H1 (cell line): Measurements from ENCODE around the gene HLA-E. TPM values are rescaled to one million over a fixed set of nuclear protein-coding genes. Genes with fewer than 3 reads are reported as not detected.

Source experiments
- CTCF ChIA-PET: fragments of 300-600 bp; sonication (Branson Sonifier 250); formaldehyde crosslinking; loops from one replicate; lab custom pipeline; 2021; ENCODE audit not compliant: partially characterized antibody; lab: Charles Lee
- POLR2A ChIA-PET: fragments of 300-600 bp; sonication (Branson Sonifier 250); formaldehyde crosslinking; loops from one replicate; lab custom pipeline; 2021; ENCODE audit warnings: inconsistent platforms; ENCODE audit not compliant: partially characterized antibody; lab: Charles Lee
- DNase-seq, 2 experiments: peaks; one replicate each; pipeline versions ENCODE4 v3.0.0 to v3.0.0-alpha.2; 2010 to 2022; ENCODE audit warnings: low spot score in 2 of 2, low read depth in 1 of 2, mixed read lengths in 1 of 2
- FAIRE-seq: peaks from 2 replicates; lab custom pipeline; 2011; peaks lifted over from hg19 to GRCh38; lab: Jason Lieb, UNC
- H2AFZ ChIP-seq: 2 replicates; pipeline ENCODE4 v1.8.1; 2012; ENCODE audit warnings: low read length, inconsistent platforms
- H2AK5ac ChIP-seq: 2 replicates; pipeline ENCODE4 v1.6.1; 2013; ENCODE audit warnings: low read depth, low read length
- H2BK120ac ChIP-seq: replicated peaks from 2 replicates; pipeline ENCODE3; 2013; ENCODE audit warnings: low read depth, low read length, inconsistent platforms
- H2BK12ac ChIP-seq: 2 replicates; pipeline ENCODE4 v1.6.1; 2013; ENCODE audit warnings: low read depth, low read length
- H2BK15ac ChIP-seq: 2 replicates; pipeline ENCODE4 v1.6.1; 2013; ENCODE audit warnings: low read length
- H2BK20ac ChIP-seq: 2 replicates; pipeline ENCODE4 v1.6.1; 2013; ENCODE audit warnings: low read length
- H2BK5ac ChIP-seq: 2 replicates; pipeline ENCODE4 v1.6.1; 2013; ENCODE audit warnings: low read depth, low read length
- H3K14ac ChIP-seq: 2 replicates; pipeline ENCODE4 v1.6.1; 2013; ENCODE audit warnings: inconsistent platforms; ENCODE audit not compliant: insufficient read length
- H3K18ac ChIP-seq: 2 replicates; pipeline ENCODE4 v1.6.1; 2013; ENCODE audit warnings: low read length; ENCODE audit errors: extremely low read depth
- H3K23ac ChIP-seq: 2 replicates; pipeline ENCODE4 v1.6.1; 2013; ENCODE audit warnings: inconsistent platforms; ENCODE audit not compliant: insufficient read length
- H3K23me2 ChIP-seq: 2 replicates; pipeline ENCODE4 v1.6.1; 2013; ENCODE audit warnings: low read depth, low read length
- H3K27ac ChIP-seq: 2 replicates; pipeline ENCODE4 v1.6.1; 2011; ENCODE audit warnings: low read depth, low read length, inconsistent platforms
- H3K27me3 ChIP-seq, 4 experiments: replicated peaks in 1 of 4; 1 replicate in 1 of 4; 2 replicates in 3 of 4; pipeline versions ENCODE4 v1.6.1 to v1.8.1; 2011 to 2013; ENCODE audit warnings: low read length in 3 of 4, mild to moderate bottlenecking in 3 of 4, inconsistent platforms in 2 of 4, mixed read lengths in 2 of 4, moderate library complexity in 1 of 4; ENCODE audit not compliant: control insufficient read depth in 3 of 4, insufficient read depth in 3 of 4; ENCODE audit errors: extremely low read depth in 1 of 4
- H3K36me3 ChIP-seq, 4 experiments: 2 replicates each; pipeline versions ENCODE4 v1.6.1 to v1.8.1; 2011 to 2013; ENCODE audit warnings: mild to moderate bottlenecking in 4 of 4, low read length in 3 of 4, moderate library complexity in 2 of 4, control low read depth in 1 of 4, inconsistent platforms in 1 of 4; ENCODE audit not compliant: insufficient read depth in 4 of 4, control insufficient read depth in 2 of 4
- H3K4ac ChIP-seq: replicated peaks from 2 replicates; pipeline ENCODE3; 2013; ENCODE audit warnings: low read length, low read depth, mixed read lengths, inconsistent platforms; ENCODE audit not compliant: insufficient read length
- H3K4me1 ChIP-seq, 4 experiments: replicated peaks in 1 of 4; 1 replicate in 1 of 4; 2 replicates in 3 of 4; pipeline versions ENCODE4 v1.6.1 to v1.8.1; 2011 to 2013; ENCODE audit warnings: low read length in 3 of 4, inconsistent platforms in 2 of 4, mixed read lengths in 1 of 4; ENCODE audit not compliant: insufficient read depth in 4 of 4, control insufficient read depth in 3 of 4
- H3K4me2 ChIP-seq, 2 experiments: 2 replicates each; pipeline versions ENCODE4 v1.6.1 to v1.8.1; 2011 to 2013; ENCODE audit warnings: low read depth in 2 of 2, low read length in 2 of 2, control low read depth in 1 of 2, inconsistent platforms in 1 of 2, mild to moderate bottlenecking in 1 of 2; ENCODE audit not compliant: insufficient read depth in 1 of 2
- H3K4me3 ChIP-seq, 4 experiments: fragments of 200-600, 300-600 bp in 1 of 4; sonication (generic), shearing (Covaris generic), sonication (Bioruptor Twin) in 1 of 4; 2 replicates each; pipeline versions ENCODE4 v1.5.1 to v1.8.1; 2011 to 2016; ENCODE audit warnings: low read length in 4 of 4, low read depth in 3 of 4, control low read depth in 2 of 4, inconsistent platforms in 2 of 4, mild to moderate bottlenecking in 2 of 4, mixed read lengths in 1 of 4, moderate library complexity in 1 of 4; ENCODE audit not compliant: insufficient read depth in 2 of 4; ENCODE audit errors: extremely low read depth in 1 of 4
- H3K56ac ChIP-seq: replicated peaks from 2 replicates; pipeline ENCODE3; 2013; ENCODE audit warnings: low read depth, mild to moderate bottlenecking, mixed read lengths, low read length, inconsistent platforms; ENCODE audit not compliant: insufficient read length
- H3K79me1 ChIP-seq: 2 replicates; pipeline ENCODE4 v1.6.1; 2013; ENCODE audit warnings: low read depth, low read length, control low read depth
- H3K79me2 ChIP-seq, 2 experiments: 2 replicates each; pipeline versions ENCODE4 v1.6.1 to v1.8.1; 2012 to 2013; ENCODE audit warnings: low read length in 2 of 2, mild to moderate bottlenecking in 2 of 2, inconsistent platforms in 1 of 2; ENCODE audit not compliant: insufficient read depth in 2 of 2, control insufficient read depth in 1 of 2
- H3K9ac ChIP-seq, 4 experiments: replicated peaks in 1 of 4; 1 replicate in 1 of 4; 2 replicates in 3 of 4; pipeline versions ENCODE4 v1.6.1 to v1.8.1; 2011 to 2013; ENCODE audit warnings: low read depth in 3 of 4, low read length in 3 of 4, control low read depth in 2 of 4, mild to moderate bottlenecking in 2 of 4, moderate library complexity in 2 of 4, inconsistent platforms in 1 of 4; ENCODE audit errors: extremely low read depth in 1 of 4
- H3K9me3 ChIP-seq, 2 experiments: 2 replicates each; pipeline versions ENCODE4 v1.6.1 to v1.8.1; 2012 to 2013; ENCODE audit warnings: mild to moderate bottlenecking in 2 of 2, moderate library complexity in 2 of 2, control low read depth in 1 of 2, inconsistent platforms in 1 of 2, low read depth in 1 of 2, low read length in 1 of 2, mixed read lengths in 1 of 2; ENCODE audit not compliant: insufficient read depth in 2 of 2
- H4K20me1 ChIP-seq, 2 experiments: replicated peaks in 1 of 2; 2 replicates each; pipeline versions ENCODE3 to v1.8.1; 2011 to 2013; ENCODE audit warnings: inconsistent platforms in 2 of 2, low read length in 2 of 2, mild to moderate bottlenecking in 1 of 2; ENCODE audit not compliant: insufficient read depth in 2 of 2, control insufficient read depth in 1 of 2
- H4K5ac ChIP-seq: 2 replicates; pipeline ENCODE4 v1.6.1; 2013; ENCODE audit warnings: low read length, low read depth, mixed read lengths, inconsistent platforms; ENCODE audit not compliant: insufficient read length
- H4K8ac ChIP-seq: 2 replicates; pipeline ENCODE4 v1.8.0; 2013; ENCODE audit warnings: mild to moderate bottlenecking, moderate library complexity, low read length, inconsistent platforms; ENCODE audit not compliant: insufficient read depth; ENCODE audit errors: extremely low read depth
- H4K91ac ChIP-seq: replicated peaks from 2 replicates; pipeline ENCODE3; 2013; ENCODE audit warnings: low read length, mixed read lengths, inconsistent platforms; ENCODE audit not compliant: insufficient read length
- BACH1 ChIP-seq: IDR thresholded peaks from 2 replicates; pipeline ENCODE4 v1.6.1; 2012; ENCODE audit warnings: low read length, improper control_type of control experiment
- BCL11A ChIP-seq, 2 experiments: IDR thresholded peaks; one replicate each; pipeline ENCODE4 v1.6.1; 2011; ENCODE audit warnings: low read depth in 2 of 2, low read length in 2 of 2, mild to moderate bottlenecking in 2 of 2
- CBX8 ChIP-seq: fragments of 300-800, 300-1000 bp; sonication (generic); IDR thresholded peaks from 2 replicates; pipeline ENCODE4 v1.7.1; 2016; ENCODE audit warnings: low read depth, low read length, borderline replicate concordance
- E2F6 ChIP-seq: IDR thresholded peaks from 2 replicates; pipeline ENCODE4 v1.6.1; 2012; ENCODE audit warnings: inconsistent platforms
- EP300 ChIP-seq, 2 experiments: IDR thresholded peaks; 1 replicate in 1 of 2; 2 replicates in 1 of 2; pipeline ENCODE4 v1.6.1; 2011 to 2012; ENCODE audit warnings: low read depth in 2 of 2, low read length in 2 of 2, mild to moderate bottlenecking in 2 of 2, borderline replicate concordance in 1 of 2, inconsistent platforms in 1 of 2, moderate library complexity in 1 of 2
- POLR2AphosphoS5 ChIP-seq: IDR thresholded peaks from 2 replicates; pipeline ENCODE4 v1.6.1; 2011; ENCODE audit warnings: low read depth, low read length
- RAD21 ChIP-seq, 2 experiments: IDR thresholded peaks in 1 of 2; conservative IDR thresholded peaks in 1 of 2; 2 replicates each; pipeline ENCODE4 v1.6.1; 2011; ENCODE audit warnings: low read depth in 2 of 2, low read length in 2 of 2, improper control_type of control experiment in 1 of 2, inconsistent platforms in 1 of 2, mild to moderate bottlenecking in 1 of 2, moderate library complexity in 1 of 2
- SAP30 ChIP-seq: fragments of 300-600 bp; sonication (generic); IDR thresholded peaks from 2 replicates; pipeline ENCODE4 v1.7.1; 2012; ENCODE audit warnings: low read length, moderate library complexity, mild to moderate bottlenecking, inconsistent platforms; ENCODE audit not compliant: insufficient read depth, insufficient replicate concordance
- SP2 ChIP-seq: IDR thresholded peaks from 2 replicates; pipeline ENCODE4 v1.6.1; 2012; ENCODE audit warnings: mild to moderate bottlenecking, low read length, inconsistent platforms
- SUZ12 ChIP-seq: fragments of 200-600 bp; sonication (generic); IDR thresholded peaks from 2 replicates; pipeline ENCODE4 v1.6.1; 2012; ENCODE audit warnings: mild to moderate bottlenecking, inconsistent platforms, low read length, moderate library complexity, mixed read lengths
- ZNF274 ChIP-seq: IDR thresholded peaks from 2 replicates; pipeline ENCODE4 v1.7.0; 2012; ENCODE audit warnings: low read length, borderline replicate concordance; ENCODE audit errors: extremely low read depth
- WGBS, 2 experiments: shearing (Covaris generic) in 1 of 2; methylation state at CpG; one replicate each; pipeline versions ENCODE4 v1.1.6 to v1.1.7; 2013 to 2015; ENCODE audit warnings: low lambda C conversion rate in 2 of 2, mixed read lengths in 2 of 2, inconsistent platforms in 1 of 2, low coverage in 1 of 2, missing lambda C conversion rate in 1 of 2; ENCODE audit not compliant: insufficient replicate concordance in 2 of 2, insufficient coverage in 1 of 2, insufficient read length in 1 of 2; ENCODE audit errors: extremely low coverage in 1 of 2, missing lambda C conversion rate in 1 of 2; 5-methylcytosine and 5-hydroxymethylcytosine counted together
- polyA plus RNA-seq, 7 experiments: library from polyadenylated mRNA; depleted of rRNA in 3 of 7; stranded (reverse) in 5 of 7; unstranded in 2 of 7; fragments of >200 nt in 5 of 7; fragments of 200-250 nt in 2 of 7; gene quantifications; 1 replicate in 5 of 7; 2 replicates in 1 of 7; 4 replicates in 1 of 7; pipeline versions ENCODE4 v1.2.1 to v1.2.3, GENCODE V29; 2011 to 2013; ENCODE audit warnings: missing spikeins in 2 of 7, mixed read lengths in 2 of 7
- total RNA-seq: library from RNA; stranded (reverse); fragmentation: NEBNext Ultra II Directional; extraction: Animal tissue kit (Norgen Biotek cat#: 25700); gene quantifications from 2 replicates; pipeline ENCODE4 v1.2.1, GENCODE V29; 2021
- TF ChIP-seq, protein P1 (sequence below): IDR thresholded peaks from 2 replicates; pipeline ENCODE4 v1.6.1; 2011; ENCODE audit warnings: low read depth, mild to moderate bottlenecking, low read length; ENCODE audit not compliant: insufficient read depth

The HLA-E gene
- total and polyA plus RNA-seq, 2 of the 8 experiments (the other 6 are each of a cell fraction or from before 2014, with no cell fraction given): 20.2 to 28.0 TPM

DNA sequence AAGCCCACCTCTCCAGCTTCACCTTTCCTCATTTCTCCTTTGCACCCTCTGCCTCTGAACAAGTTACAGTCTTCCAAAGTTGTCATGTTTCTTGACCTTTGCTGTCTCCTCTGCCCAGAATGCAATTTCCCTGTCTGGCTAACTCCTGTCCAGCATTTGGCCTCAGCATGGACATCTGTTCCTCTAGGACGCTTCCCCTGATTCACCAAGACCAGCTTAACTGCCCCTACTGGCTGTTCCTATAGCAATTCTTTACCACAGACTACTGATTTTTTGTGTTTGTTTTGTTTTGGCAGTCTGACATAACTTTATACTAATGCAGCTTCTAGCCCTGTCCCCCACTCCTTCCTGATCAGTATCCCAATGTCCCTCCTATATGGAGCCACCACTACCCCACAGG lies 53.6 kb downstream of the HLA-E start:
- Histone ChIP-seq H3K4me3 (no peak overlapping the region), H3K23ac (no peak overlapping the region), H3K79me1 (no peaks in the 10 kb centered on the region), H3K9me3 (no peaks in the 10 kb centered on the region), H4K20me1 (peaks cover 0 to 2% of the 10 kb centered on the region in 2 experiments), H2BK120ac (no peak overlapping the region), H3K36me3 (peaks cover 3 to 11% (median 4%) of the 10 kb centered on the region in 4 experiments; a peak in 6 of 8 replicates), H2BK20ac (no peak overlapping the region), H3K4me2 (no peak overlapping the region), H3K4ac (no peak overlapping the region), H3K79me2 (no peaks in the 10 kb centered on the region), H2BK15ac (no peak overlapping the region), H2AK5ac (no peak overlapping the region), H3K14ac (no peak overlapping the region), H3K4me1 (no peaks in the 10 kb centered on the region), H4K5ac (no peak overlapping the region), H3K27ac (no peak overlapping the region), H3K9ac (no peak overlapping the region), H2BK5ac (no peak overlapping the region), H4K8ac (no peak overlapping the region), H3K56ac (no peak overlapping the region), H3K23me2 (no peaks in the 10 kb centered on the region), H2AFZ (no peak overlapping the region), H3K27me3 (no peaks in the 10 kb centered on the region), H4K91ac (no peak overlapping the region), H3K18ac (no peak overlapping the region), H2BK12ac (no peak overlapping the region)
- CTCF ChIA-PET: interaction anchor here (0.7 to 20.8 kb wide), 17 partner anchors 8 to 831 kb away, joined by 3 to 326 read pairs (median 7); partner anchors contain the start of genes GNL1 and PRR3
- POLR2A ChIA-PET: interaction anchor here (0.7 to 4.5 kb wide), 13 partner anchors 9 to 73 kb away, joined by 3 to 47 read pairs (median 5); partner anchors contain the start of genes GNL1 and PRR3
- FAIRE-seq: no peak
- DNase-seq: no peak
- 83% methylated on average over 1 of the region's 1 CpG; no CpG with 5 or more reads in 1 of the 2 experiments for WGBS, 2 experiments
- TF ChIP-seq, protein P1, sequence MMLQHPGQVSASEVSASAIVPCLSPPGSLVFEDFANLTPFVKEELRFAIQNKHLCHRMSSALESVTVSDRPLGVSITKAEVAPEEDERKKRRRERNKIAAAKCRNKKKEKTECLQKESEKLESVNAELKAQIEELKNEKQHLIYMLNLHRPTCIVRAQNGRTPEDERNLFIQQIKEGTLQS: no peak
- TF ChIP-seq CBX8 (no peak), SUZ12 (no peak), ZNF274 (no peak), SAP30 (no peak), BCL11A (IDR thresholded peaks at IDR 0.05; ENCODE audit: low read depth in 2 of 2, low read length in 2 of 2) (no peak), BACH1 (no peak), EP300 (IDR thresholded peaks at IDR 0.05; ENCODE audit: borderline replicate concordance in 1 of 2, low read depth in 2 of 2, low read length in 2 of 2) (no peak), E2F6 (no peak), RAD21 (IDR thresholded peaks at IDR 0.05 in 1 of 2, conservative IDR thresholded peaks at IDR 0.05 in 1 of 2; ENCODE audit: low read depth in 2 of 2, low read length in 2 of 2) (no peak), SP2 (no peak), POLR2AphosphoS5 (no peak)
